ENCODE measurements around the gene MAOA. TPM values are rescaled to one million over a fixed set of nuclear protein-coding genes. Genes with fewer than 3 reads are reported as not detected.
"Not testable (repeated sequence)": the region's sequence is repeated elsewhere in the genome, so short reads cannot be mapped to it uniquely, and the experiment has no call there.

The MAOA gene
- total RNA-seq = under 1 TPM; 0.14 to 0.19 TPM

DNA sequence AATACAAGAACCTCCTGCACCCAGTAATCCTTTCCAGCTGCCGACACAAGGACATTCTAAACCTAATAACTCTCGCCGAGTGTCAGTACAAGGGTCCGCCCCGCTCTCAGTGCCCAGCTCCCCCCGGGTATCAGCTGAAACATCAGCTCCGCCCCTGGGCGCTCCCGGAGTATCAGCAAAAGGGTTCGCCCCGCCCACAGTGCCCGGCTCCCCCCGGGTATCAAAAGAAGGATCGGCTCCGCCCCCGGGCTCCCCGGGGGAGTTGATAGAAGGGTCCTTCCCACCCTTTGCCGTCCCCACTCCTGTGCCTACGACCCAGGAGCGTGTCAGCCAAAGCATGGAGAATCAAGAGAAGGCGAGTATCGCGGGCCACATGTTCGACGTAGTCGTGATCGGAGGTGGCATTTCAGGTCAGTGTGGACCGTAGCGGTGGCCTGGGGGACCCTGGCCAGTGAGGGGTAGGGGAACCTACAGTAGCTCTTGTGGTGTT lies at the start of gene MAOA:
Gene MAOA (plus strand): TSS at position 295 of the 490 bp plus-strand sequence. CDS start 43 bp downstream, at position 338.
- POLR2A ChIA-PET = no interaction called here
- Mint-ChIP-seq H3K27me3 (peaks cover 2% of the 10 kb centered on the region), H3K9me3 (no peaks in the 10 kb centered on the region), H3K4me3 (peak within 1 kb of the TSS; percentile 90), H3K4me1 (peaks cover 3% of the 10 kb centered on the region), H3K36me3 (no peaks in the 10 kb centered on the region), H3K27ac (peak within 1 kb of the TSS; percentile 48)
- ATAC-seq (ENCODE audit: low read depth) (no peak), DNase-seq (peak; percentile 38)

DNA sequence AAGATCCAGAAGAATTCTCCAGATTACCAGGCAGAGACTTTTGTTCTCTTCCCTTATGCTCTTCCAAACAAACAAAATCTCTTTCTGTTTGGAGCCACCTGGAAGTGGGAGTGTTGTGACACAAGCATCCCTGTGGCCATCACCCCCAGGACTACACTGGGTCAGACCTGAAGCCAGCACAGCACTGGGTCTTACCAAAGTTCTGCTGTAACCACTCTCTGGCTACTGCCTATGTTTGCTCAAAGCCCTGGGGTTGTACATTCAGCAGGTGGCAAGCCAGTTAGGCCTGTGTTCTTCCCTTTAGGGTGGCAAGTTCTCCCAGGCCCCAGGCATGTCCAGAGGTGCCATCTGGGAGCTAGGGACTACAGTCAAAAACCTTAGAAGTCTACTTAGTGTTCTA lies 43.7 kb upstream of the MAOA start:
- ATAC-seq (ENCODE audit: low read depth) (no peak), DNase-seq (no peak)
- Mint-ChIP-seq H3K27ac (no peak overlapping the region), H3K36me3 (no peaks in the 10 kb centered on the region), H3K4me3 (no peak overlapping the region), H3K4me1 (no peaks in the 10 kb centered on the region), H3K9me3 (peaks cover 1% of the 10 kb centered on the region), H3K27me3 (no peaks in the 10 kb centered on the region)
- POLR2A ChIA-PET = no interaction called here

DNA sequence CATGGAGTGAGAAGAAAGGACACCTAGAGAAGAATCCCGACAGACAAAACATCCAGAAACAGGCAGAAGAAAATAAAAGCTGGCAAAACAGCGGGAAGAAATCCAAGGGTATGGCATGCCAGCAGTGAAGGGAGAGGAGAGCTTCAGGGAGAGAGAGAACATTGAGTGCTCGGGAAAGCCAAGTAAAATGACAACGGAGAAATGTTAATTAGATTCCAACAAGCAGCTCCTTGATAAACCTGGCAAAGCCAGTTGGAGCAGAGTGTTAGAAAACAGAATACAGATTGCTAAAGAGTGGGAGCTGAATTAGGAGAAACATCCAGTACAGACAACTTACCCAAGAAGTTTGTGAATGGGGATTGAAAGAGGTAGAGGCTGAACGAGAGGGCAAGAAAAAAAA lies 40.4 kb upstream of the MAOA start:
- DNase-seq (no peak), ATAC-seq (ENCODE audit: low read depth) (no peak)
- Mint-ChIP-seq H3K9me3 (no peaks in the 10 kb centered on the region), H3K27me3 (no peaks in the 10 kb centered on the region), H3K4me1 (no peaks in the 10 kb centered on the region), H3K27ac (no peak overlapping the region), H3K36me3 (no peaks in the 10 kb centered on the region), H3K4me3 (no peak overlapping the region)
- POLR2A ChIA-PET = no interaction called here

DNA sequence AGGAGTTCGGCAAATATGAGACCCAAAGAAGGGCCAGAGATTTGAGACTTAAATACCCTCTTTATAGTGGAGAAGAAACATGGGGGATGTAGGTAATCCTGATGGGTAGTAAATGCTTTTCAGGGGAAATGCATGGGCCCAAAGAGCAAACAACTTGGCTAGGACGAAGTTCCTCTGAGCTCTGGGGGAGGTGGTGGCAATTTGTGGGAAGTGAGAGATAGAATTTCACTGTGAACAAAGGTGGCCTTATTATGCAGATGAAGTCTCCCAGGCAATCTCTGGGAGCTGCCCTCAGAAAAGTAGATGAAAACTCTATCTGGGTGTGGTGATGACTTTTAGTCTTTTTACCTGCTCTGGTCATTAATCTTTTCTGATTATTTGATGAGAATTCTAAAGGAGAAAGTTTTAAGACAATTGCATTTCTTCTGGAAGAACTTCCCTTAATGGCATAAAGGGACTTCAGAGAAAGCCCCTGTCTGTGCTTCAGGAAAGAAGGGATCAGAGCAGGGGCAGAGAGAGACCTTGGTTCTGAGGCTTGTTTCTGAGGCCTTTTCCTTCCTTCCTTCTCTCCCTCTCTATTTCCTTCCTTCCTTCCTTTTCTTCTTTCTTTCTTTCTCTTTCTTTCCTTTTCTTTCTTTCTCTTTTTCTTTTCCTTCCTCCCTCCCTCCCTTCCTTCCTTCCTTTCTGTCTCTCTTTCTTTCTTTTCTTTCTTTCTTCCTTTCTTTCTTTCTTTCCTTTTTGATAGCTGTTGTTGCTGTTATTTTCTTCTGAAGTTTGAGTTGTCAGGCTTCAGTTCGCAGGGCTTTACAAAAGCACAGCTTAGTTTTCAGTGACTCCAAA lies 37.5 kb upstream of the MAOA start:
- ATAC-seq (ENCODE audit: low read depth) = no peak
- H3K27ac Mint-ChIP-seq = no peak overlapping the region
- H3K36me3 Mint-ChIP-seq = no peaks in the 10 kb centered on the region

DNA sequence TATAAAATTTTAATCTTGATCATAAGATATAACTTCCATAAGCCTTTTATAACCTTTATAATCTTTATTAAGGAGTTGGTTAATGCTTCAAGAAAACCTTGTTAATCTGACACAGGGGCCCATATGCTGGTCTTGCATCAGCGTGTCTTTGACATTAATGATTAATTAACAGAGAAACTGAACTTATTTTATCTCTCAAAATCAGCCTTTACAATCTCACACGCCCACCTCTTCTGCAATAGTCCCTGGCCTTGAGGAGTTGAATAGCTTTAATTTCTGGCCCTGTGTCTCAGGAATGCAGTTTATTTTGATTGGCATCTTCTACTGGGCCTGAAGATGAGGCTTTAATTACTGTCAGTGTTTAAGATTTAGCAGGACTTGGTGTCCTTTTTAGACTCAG lies 36.2 kb upstream of the MAOA start:
- H3K27ac Mint-ChIP-seq; H3K4me1 Mint-ChIP-seq; H3K36me3 Mint-ChIP-seq; H3K27me3 Mint-ChIP-seq; POLR2A ChIA-PET; DNase-seq; ATAC-seq (ENCODE audit: low read depth); H3K9me3 Mint-ChIP-seq; H3K4me3 Mint-ChIP-seq: not testable (repeated sequence)

More for the DNA sequence above, 37.5 kb upstream of the MAOA start:
- no peak overlapping the region for H3K4me3 Mint-ChIP-seq
- no peaks in the 10 kb centered on the region for H3K27me3 Mint-ChIP-seq
- H3K4me1 Mint-ChIP-seq = no peaks in the 10 kb centered on the region
- DNase-seq = no peak
- POLR2A ChIA-PET = no interaction called here
- no peaks in the 10 kb centered on the region for H3K9me3 Mint-ChIP-seq

DNA sequence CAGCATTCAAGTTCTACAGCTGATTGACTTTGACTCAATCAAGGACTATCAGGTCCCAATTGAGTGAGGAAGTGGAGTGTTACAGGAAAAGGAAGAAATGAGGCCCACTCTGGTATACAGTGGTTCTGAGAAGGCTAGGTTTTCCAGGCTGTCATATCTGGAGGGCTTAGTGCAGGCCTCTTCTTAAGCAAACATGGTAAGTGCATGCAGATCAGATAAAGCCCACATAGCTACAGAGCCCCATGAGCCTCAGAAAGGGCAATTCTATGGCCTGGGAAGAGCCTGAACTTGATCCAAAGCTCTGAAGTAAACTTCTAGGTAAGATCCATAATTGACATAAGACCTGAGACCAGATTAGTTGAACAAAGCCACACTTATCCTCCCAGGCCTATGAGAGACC lies 29.0 kb upstream of the MAOA start:
- no peaks in the 10 kb centered on the region for H3K4me1 Mint-ChIP-seq
- POLR2A ChIA-PET = no interaction called here
- H3K4me3 Mint-ChIP-seq = no peak overlapping the region
- no peaks in the 10 kb centered on the region for H3K36me3 Mint-ChIP-seq
- no peak for DNase-seq
- H3K27ac Mint-ChIP-seq = no peak overlapping the region
- H3K27me3 Mint-ChIP-seq = no peaks in the 10 kb centered on the region
- H3K9me3 Mint-ChIP-seq = no peaks in the 10 kb centered on the region
- ATAC-seq (ENCODE audit: low read depth) = no peak

DNA sequence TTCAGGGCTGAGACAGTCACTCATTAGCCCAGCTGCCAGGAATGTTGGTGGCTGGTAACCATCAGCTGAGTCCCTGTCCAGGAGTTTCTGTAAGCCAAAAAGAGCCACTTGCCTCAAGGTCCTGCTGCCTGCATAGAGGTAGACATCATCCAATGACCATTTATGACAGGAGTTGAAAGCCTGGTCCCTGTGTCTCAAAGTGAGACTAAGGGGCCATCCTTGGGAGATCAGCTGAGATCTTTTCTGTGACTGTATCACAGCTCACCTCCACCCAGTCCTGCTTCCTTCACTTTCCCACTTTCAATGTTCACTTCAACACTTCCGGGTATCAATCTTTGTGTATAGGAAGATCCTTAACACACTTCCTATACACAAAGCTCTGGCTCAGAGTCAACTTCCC lies 28.4 kb upstream of the MAOA start:
- no peak for DNase-seq
- Mint-ChIP-seq H3K4me3 (no peak overlapping the region), H3K4me1 (no peaks in the 10 kb centered on the region), H3K27me3 (no peaks in the 10 kb centered on the region), H3K9me3 (no peaks in the 10 kb centered on the region), H3K27ac (no peak overlapping the region), H3K36me3 (no peaks in the 10 kb centered on the region)
- POLR2A ChIA-PET = no interaction called here
- no peak for ATAC-seq (ENCODE audit: low read depth)

DNA sequence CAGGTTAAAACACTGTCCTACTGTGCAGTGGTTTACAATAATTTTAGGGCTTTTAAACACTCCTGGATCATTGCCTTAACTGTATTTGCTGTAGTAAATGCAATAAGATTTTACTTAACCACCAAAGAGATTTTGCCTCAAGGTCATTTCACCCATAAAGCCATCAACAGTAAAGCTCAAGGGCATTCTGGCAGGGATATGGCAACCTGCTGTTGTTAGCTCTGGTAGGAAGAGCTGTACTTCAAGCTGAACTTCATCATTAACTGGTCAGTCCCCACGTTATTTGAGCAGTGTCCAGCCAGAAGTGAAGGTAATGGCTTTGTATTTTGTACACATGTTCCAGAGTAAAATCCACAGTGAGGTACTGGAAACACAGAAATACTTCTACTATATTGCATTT lies 26.9 kb upstream of the MAOA start:
- no peak for DNase-seq
- Mint-ChIP-seq H3K4me3 (no peak overlapping the region), H3K36me3 (no peaks in the 10 kb centered on the region), H3K27ac (no peak overlapping the region), H3K27me3 (peaks cover 3% of the 10 kb centered on the region), H3K4me1 (no peaks in the 10 kb centered on the region), H3K9me3 (no peaks in the 10 kb centered on the region)
- ATAC-seq (ENCODE audit: low read depth) = no peak
- POLR2A ChIA-PET = no interaction called here

DNA sequence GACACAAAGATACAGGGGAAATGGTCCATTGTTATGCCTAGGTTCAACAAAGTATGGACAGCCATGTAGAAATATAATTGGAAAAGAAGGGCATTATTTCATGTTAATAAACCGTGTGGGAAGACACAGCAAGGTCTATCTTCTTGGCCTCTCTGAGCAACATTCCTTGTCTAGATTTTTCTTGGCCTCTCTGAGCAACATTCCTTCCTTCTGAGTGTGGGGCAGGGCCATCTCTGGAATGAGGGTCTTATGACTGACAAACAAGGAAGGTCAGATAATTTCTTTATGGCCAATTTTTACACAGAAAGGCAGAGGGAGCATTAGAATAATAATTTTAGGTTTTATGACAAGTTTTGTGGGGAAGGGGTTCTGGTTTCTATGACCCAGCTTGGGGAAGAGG lies 24.3 kb upstream of the MAOA start:
- POLR2A ChIA-PET = no interaction called here
- H3K9me3 Mint-ChIP-seq = no peaks in the 10 kb centered on the region
- H3K4me1 Mint-ChIP-seq = no peaks in the 10 kb centered on the region
- DNase-seq (no peak), ATAC-seq (ENCODE audit: low read depth) (no peak)
- H3K27ac Mint-ChIP-seq = no peak overlapping the region
- H3K27me3 Mint-ChIP-seq = peaks cover 3% of the 10 kb centered on the region
- H3K4me3 Mint-ChIP-seq = no peak overlapping the region
- H3K36me3 Mint-ChIP-seq = no peaks in the 10 kb centered on the region

DNA sequence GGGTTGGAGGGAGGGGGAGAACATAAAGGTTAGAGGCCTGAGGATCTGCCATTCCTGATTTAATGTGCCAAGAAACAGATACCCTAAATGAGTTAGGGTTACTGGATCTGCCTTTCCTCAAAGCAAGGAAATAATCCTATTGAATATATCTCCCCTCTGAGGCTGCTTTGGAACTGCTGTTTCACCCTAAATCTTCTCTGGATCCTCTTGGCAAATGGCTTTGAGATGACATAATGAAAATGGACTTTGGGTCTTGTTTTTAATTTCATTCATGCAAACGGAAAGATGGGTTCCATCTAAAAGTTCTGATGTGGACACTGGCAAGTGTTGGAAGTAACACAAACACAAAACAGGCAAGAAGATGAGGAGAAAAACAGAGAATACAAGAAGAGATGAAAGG lies 23.0 kb upstream of the MAOA start:
- POLR2A ChIA-PET = no interaction called here
- H3K27ac Mint-ChIP-seq = no peak overlapping the region
- no peak overlapping the region for H3K4me3 Mint-ChIP-seq
- H3K9me3 Mint-ChIP-seq = no peaks in the 10 kb centered on the region
- no peak for DNase-seq
- H3K27me3 Mint-ChIP-seq = peaks cover 3% of the 10 kb centered on the region
- H3K36me3 Mint-ChIP-seq = no peaks in the 10 kb centered on the region
- no peak for ATAC-seq (ENCODE audit: low read depth)
- H3K4me1 Mint-ChIP-seq = no peaks in the 10 kb centered on the region

DNA sequence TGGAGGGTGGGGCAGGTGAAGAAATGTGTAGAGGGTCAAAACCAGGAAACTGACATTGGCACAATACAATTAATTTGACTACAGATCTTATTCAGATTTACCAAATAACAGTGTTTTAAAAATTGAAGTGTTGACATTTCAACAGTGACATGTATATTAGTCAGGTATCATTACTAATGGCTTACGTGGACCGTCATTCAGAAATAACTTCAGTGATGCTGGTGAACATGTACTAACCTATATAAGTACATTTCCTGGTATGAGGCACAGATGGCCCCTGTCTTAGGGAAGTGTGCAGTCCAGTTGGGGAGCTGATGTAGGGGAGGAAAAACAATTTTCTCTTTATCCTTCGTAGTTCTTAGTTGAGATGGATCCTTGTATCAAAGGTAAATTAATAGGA lies 22.3 kb upstream of the MAOA start:
- ATAC-seq (ENCODE audit: low read depth) (no peak), DNase-seq (no peak)
- peaks cover 3% of the 10 kb centered on the region for H3K27me3 Mint-ChIP-seq
- H3K4me1 Mint-ChIP-seq = no peaks in the 10 kb centered on the region
- no peak overlapping the region for H3K4me3 Mint-ChIP-seq
- POLR2A ChIA-PET = no interaction called here
- H3K9me3 Mint-ChIP-seq = no peaks in the 10 kb centered on the region
- H3K27ac Mint-ChIP-seq = no peak overlapping the region
- H3K36me3 Mint-ChIP-seq = no peaks in the 10 kb centered on the region

DNA sequence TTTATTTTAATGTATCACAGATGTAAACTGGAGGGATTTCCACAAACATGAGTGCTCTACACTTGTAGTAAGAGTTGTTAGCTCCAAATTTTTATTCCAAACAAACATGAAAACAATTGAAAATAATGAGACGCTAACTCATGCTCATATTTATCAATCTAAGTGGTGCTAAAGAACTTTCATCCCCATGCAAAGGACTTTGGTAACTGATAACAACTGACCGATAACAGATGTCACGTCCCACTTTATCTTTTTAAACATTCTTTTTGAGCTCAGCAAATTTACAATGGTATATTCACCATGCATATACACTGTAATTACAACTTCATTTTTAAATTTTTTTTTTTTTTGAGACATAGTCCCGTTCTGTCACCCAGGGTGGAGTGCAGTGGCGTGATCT lies 15.6 kb upstream of the MAOA start:
- no peaks in the 10 kb centered on the region for H3K36me3 Mint-ChIP-seq
- no peak for DNase-seq
- no peak overlapping the region for H3K27ac Mint-ChIP-seq
- peaks cover 2% of the 10 kb centered on the region for H3K27me3 Mint-ChIP-seq
- POLR2A ChIA-PET = no interaction called here
- no peak for ATAC-seq (ENCODE audit: low read depth)
- no peaks in the 10 kb centered on the region for H3K4me1 Mint-ChIP-seq
- H3K9me3 Mint-ChIP-seq = no peaks in the 10 kb centered on the region
- no peak overlapping the region for H3K4me3 Mint-ChIP-seq

DNA sequence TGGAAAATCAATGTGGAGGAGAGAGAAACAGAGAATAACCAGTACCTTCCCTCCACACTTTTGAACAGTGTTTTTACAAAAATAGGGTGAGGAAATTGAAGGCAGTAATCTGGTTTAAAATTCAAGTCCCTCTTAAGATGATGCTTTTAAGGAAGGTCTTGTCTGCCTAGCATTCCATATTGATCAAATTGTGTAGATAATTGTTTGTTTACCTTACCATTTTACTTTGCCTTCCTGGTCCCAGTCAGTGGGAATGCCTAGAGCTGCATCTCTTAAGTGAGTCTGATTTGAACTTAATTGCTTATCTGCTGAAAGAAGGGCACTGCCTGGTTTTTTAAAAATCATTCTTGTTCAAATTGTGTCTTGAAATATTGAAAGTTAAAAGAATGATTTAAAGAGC lies 14.4 kb upstream of the MAOA start:
- POLR2A ChIA-PET = no interaction called here
- no peak overlapping the region for H3K27ac Mint-ChIP-seq
- no peaks in the 10 kb centered on the region for H3K9me3 Mint-ChIP-seq
- DNase-seq (no peak), ATAC-seq (ENCODE audit: low read depth) (no peak)
- no peak overlapping the region for H3K4me3 Mint-ChIP-seq
- H3K4me1 Mint-ChIP-seq = no peaks in the 10 kb centered on the region
- H3K36me3 Mint-ChIP-seq = no peaks in the 10 kb centered on the region
- peaks cover 2% of the 10 kb centered on the region for H3K27me3 Mint-ChIP-seq

DNA sequence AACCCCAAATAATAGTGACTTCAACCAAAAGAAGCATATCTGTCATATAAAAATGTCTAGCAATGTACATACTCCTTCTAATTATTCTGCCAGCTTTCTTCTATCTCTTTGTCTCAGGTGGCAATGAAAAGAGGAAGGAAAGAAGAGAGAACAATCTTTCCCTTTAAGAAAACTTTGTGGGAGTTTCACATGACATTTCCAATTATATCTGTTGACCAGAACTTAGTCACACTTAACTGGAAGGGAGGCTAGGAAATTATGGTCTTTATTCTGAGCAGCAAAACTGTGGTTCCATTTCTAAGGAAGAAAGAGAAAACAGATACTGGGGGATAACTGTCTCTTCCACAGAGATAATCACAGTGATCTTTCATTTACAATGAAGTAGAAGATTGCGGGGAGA lies 12.9 kb upstream of the MAOA start:
- Mint-ChIP-seq H3K4me1 (no peaks in the 10 kb centered on the region), H3K9me3 (no peaks in the 10 kb centered on the region), H3K36me3 (no peaks in the 10 kb centered on the region), H3K4me3 (no peak overlapping the region), H3K27me3 (peaks cover 2% of the 10 kb centered on the region), H3K27ac (no peak overlapping the region)
- POLR2A ChIA-PET = no interaction called here
- DNase-seq (no peak), ATAC-seq (ENCODE audit: low read depth) (no peak)

Measured in activated naive CD8-positive, alpha-beta T cell treated with anti-CD3 and anti-CD28 coated beads, Interleukin-2, amount 10 ng/mL, durations not matched to agents 7 days and 5 days (primary cell).